Lower leg skin (tissue), 3 donors: Measurements from ENCODE around the gene ZNF681.

ENCODE experiments used
- CTCF ChIP-seq, 3 donors: fragments of 450-650 bp; IDR thresholded peaks; one replicate each; pipeline ENCODE4 v1.5.1; 2016; ENCODE audit warnings: antibody characterized with exemption in 3 of 3, mild to moderate bottlenecking in 3 of 3, moderate library complexity in 2 of 3
- POLR2A ChIP-seq, 2 donors: fragments of 450-650 bp; IDR thresholded peaks; one replicate each; pipeline ENCODE4 v1.6.1; 2016 to 2017; ENCODE audit warnings: antibody characterized with exemption in 2 of 2, mild to moderate bottlenecking in 1 of 2, moderate library complexity in 1 of 2

GRCh38 chr19:23771316-23771715 is 12.6 kb upstream of the ZNF681 start:
- TF ChIP-seq CTCF (IDR thresholded peaks at IDR 0.05) (no peak), POLR2A (IDR thresholded peaks at IDR 0.05) (no peak)
